ENCODE data around the gene SMIM7. TPM values are rescaled to one million over a fixed set of nuclear protein-coding genes. Genes with fewer than 3 reads are reported as not detected.

The SMIM7 gene
- total RNA-seq, 1 donor from 2014 or later: 80.2 TPM

- no peak for TF ChIP-seq CTCF (IDR thresholded peaks at IDR 0.05; ENCODE audit: unreplicated experiment)
- H3K4me3 Mint-ChIP-seq: no peak overlapping the region
- no peaks in the 10 kb centered on the region for H3K4me1 Mint-ChIP-seq
- H3K27me3 Mint-ChIP-seq (ENCODE audit: low read depth): no peaks in the 10 kb centered on the region
- no peak overlapping the region for H3K27ac Mint-ChIP-seq
- DNase-seq (ENCODE audit: low spot score in 2 of 2, unreplicated experiment in 2 of 2): no peak
- no peaks in the 10 kb centered on the region for H3K9me3 Mint-ChIP-seq
- peaks cover 1% of the 10 kb centered on the region for H3K36me3 Mint-ChIP-seq
Measured at GRCh38 chr19:16668176-16668575, 8.2 kb upstream of the SMIM7 start.

GRCh38 chr19:16661480-16662034 lies 1.6 kb upstream of the SMIM7 start:
- peaks cover 10% of the 10 kb centered on the region for H3K36me3 Mint-ChIP-seq
- peaks cover 16% of the 10 kb centered on the region for H3K4me1 Mint-ChIP-seq
- no peak for TF ChIP-seq CTCF (IDR thresholded peaks at IDR 0.05; ENCODE audit: unreplicated experiment)
- DNase-seq (ENCODE audit: low spot score in 2 of 2, unreplicated experiment in 2 of 2): no peak
- no peaks in the 10 kb centered on the region for H3K9me3 Mint-ChIP-seq
- no peak overlapping the region for H3K27ac Mint-ChIP-seq
- H3K27me3 Mint-ChIP-seq (ENCODE audit: low read depth): no peaks in the 10 kb centered on the region
- H3K4me3 Mint-ChIP-seq: peak overlapping the region; percentile 69

GRCh38 chr19:16660763-16661479 lies 977 bp upstream of the SMIM7 start, which contains the start of gene TMEM38A:
TSS of gene TMEM38A (plus strand) at chr19:16661139. CDS start at chr19:16661218, 79 bp downstream.
- peak within 1 kb of the TSS; percentile 99 for H3K27ac Mint-ChIP-seq
- H3K36me3 Mint-ChIP-seq: peaks cover 13% of the 10 kb centered on the region
- H3K4me3 Mint-ChIP-seq: peak within 1 kb of the TSS; percentile 99
- no peak for TF ChIP-seq CTCF (IDR thresholded peaks at IDR 0.05; ENCODE audit: unreplicated experiment)
- H3K9me3 Mint-ChIP-seq: no peaks in the 10 kb centered on the region
- peak; percentile 19 to 48 for DNase-seq (ENCODE audit: low spot score in 2 of 2, unreplicated experiment in 2 of 2)
- no peaks in the 10 kb centered on the region for H3K27me3 Mint-ChIP-seq (ENCODE audit: low read depth)
- peaks cover 16% of the 10 kb centered on the region for H3K4me1 Mint-ChIP-seq

GRCh38 chr19:16659464-16659831 lies 496 bp downstream of the SMIM7 start:
- no peaks in the 10 kb centered on the region for H3K9me3 Mint-ChIP-seq
- H3K27me3 Mint-ChIP-seq (ENCODE audit: low read depth): no peaks in the 10 kb centered on the region
- peak overlapping the region; percentile 99 for H3K27ac Mint-ChIP-seq
- peak overlapping the region; percentile 99 for H3K4me3 Mint-ChIP-seq
- DNase-seq (ENCODE audit: low spot score in 2 of 2, unreplicated experiment in 2 of 2): no peak
- H3K4me1 Mint-ChIP-seq: peaks cover 16% of the 10 kb centered on the region
- no peak for TF ChIP-seq CTCF (IDR thresholded peaks at IDR 0.05; ENCODE audit: unreplicated experiment)
- H3K36me3 Mint-ChIP-seq: peaks cover 17% of the 10 kb centered on the region

GRCh38 chr19:16657384-16657783 lies 2.6 kb downstream of the SMIM7 start:
- no peak overlapping the region for H3K4me3 Mint-ChIP-seq
- no peak for TF ChIP-seq CTCF (IDR thresholded peaks at IDR 0.05; ENCODE audit: unreplicated experiment)
- no peak overlapping the region for H3K27ac Mint-ChIP-seq
- no peaks in the 10 kb centered on the region for H3K27me3 Mint-ChIP-seq (ENCODE audit: low read depth)
- peaks cover 33% of the 10 kb centered on the region for H3K36me3 Mint-ChIP-seq
- H3K4me1 Mint-ChIP-seq: peaks cover 16% of the 10 kb centered on the region
- DNase-seq (ENCODE audit: low spot score in 2 of 2, unreplicated experiment in 2 of 2): no peak
- H3K9me3 Mint-ChIP-seq: no peaks in the 10 kb centered on the region
